Measurements from ENCODE around the gene SCN7A. TPM values are rescaled to one million over a fixed set of nuclear protein-coding genes. Genes with fewer than 3 reads are reported as not detected.
"Not testable (repeated sequence)": the region's sequence is repeated elsewhere in the genome, so short reads cannot be mapped to it uniquely, and the experiment has no call there.

SCN7A gene
- total RNA-seq, 1 experiment from 2014 or later = not detected

- in situ Hi-C loops (cut with HindIII; ENCODE audit: low sequenced_read_pairs) = no loop called here
- no peak for DNase-seq (ENCODE audit: low spot score)
These were observed 83.1 kb downstream of the SCN7A start for GRCh38 chr2:166410828-166411472.

GRCh38 chr2:166407746-166408145 lies 86.3 kb downstream of the SCN7A start:
- in situ Hi-C loops (cut with HindIII; ENCODE audit: low sequenced_read_pairs); DNase-seq (ENCODE audit: low spot score): not testable (repeated sequence)

- no peak for DNase-seq (ENCODE audit: low spot score)
- in situ Hi-C loops (cut with HindIII; ENCODE audit: low sequenced_read_pairs) = no loop called here
These were observed 87.7 kb downstream of the SCN7A start for GRCh38 chr2:166406374-166406773.

- in situ Hi-C loops (cut with HindIII; ENCODE audit: low sequenced_read_pairs) = no loop called here
- no peak for DNase-seq (ENCODE audit: low spot score)
These were observed 88.5 kb downstream of the SCN7A start for GRCh38 chr2:166405569-166405926.

- no peak for DNase-seq (ENCODE audit: low spot score)
- in situ Hi-C loops (cut with HindIII; ENCODE audit: low sequenced_read_pairs) = no loop called here
These were observed 89.0 kb downstream of the SCN7A start for GRCh38 chr2:166404831-166405568.

- in situ Hi-C loops (cut with HindIII; ENCODE audit: low sequenced_read_pairs) = no loop called here
- DNase-seq (ENCODE audit: low spot score) = no peak
These were observed 99.8 kb downstream of the SCN7A start for GRCh38 chr2:166394245-166394644.

- in situ Hi-C loops (cut with HindIII; ENCODE audit: low sequenced_read_pairs) = no loop called here
- no peak for DNase-seq (ENCODE audit: low spot score)
These were observed 101.0 kb downstream of the SCN7A start for GRCh38 chr2:166393008-166393407.

- in situ Hi-C loops (cut with HindIII; ENCODE audit: low sequenced_read_pairs) = no loop called here
- no peak for DNase-seq (ENCODE audit: low spot score)
These were observed 105.5 kb downstream of the SCN7A start for GRCh38 chr2:166388481-166389070.

- in situ Hi-C loops (cut with HindIII; ENCODE audit: low sequenced_read_pairs) = no loop called here
- no peak for DNase-seq (ENCODE audit: low spot score)
These were observed 108.7 kb downstream of the SCN7A start for GRCh38 chr2:166385313-166385712.

GRCh38 chr2:166384774-166385173 lies 109.3 kb downstream of the SCN7A start:
- in situ Hi-C loops (cut with HindIII; ENCODE audit: low sequenced_read_pairs) = no loop called here
- no peak for DNase-seq (ENCODE audit: low spot score)

GRCh38 chr2:166382448-166382847 lies 111.6 kb downstream of the SCN7A start:
- in situ Hi-C loops (cut with HindIII; ENCODE audit: low sequenced_read_pairs) = no loop called here
- DNase-seq (ENCODE audit: low spot score) = no peak

GRCh38 chr2:166380615-166381014 lies 113.4 kb downstream of the SCN7A start:
- no peak for DNase-seq (ENCODE audit: low spot score)
- in situ Hi-C loops (cut with HindIII; ENCODE audit: low sequenced_read_pairs) = no loop called here

- in situ Hi-C loops (cut with HindIII; ENCODE audit: low sequenced_read_pairs) = no loop called here
- DNase-seq (ENCODE audit: low spot score) = no peak
These were observed 117.2 kb downstream of the SCN7A start for GRCh38 chr2:166376873-166377272.

- in situ Hi-C loops (cut with HindIII; ENCODE audit: low sequenced_read_pairs) = no loop called here
- DNase-seq (ENCODE audit: low spot score) = no peak
These were observed 117.6 kb downstream of the SCN7A start for GRCh38 chr2:166376488-166376828.

- no peak for DNase-seq (ENCODE audit: low spot score)
- in situ Hi-C loops (cut with HindIII; ENCODE audit: low sequenced_read_pairs) = no loop called here
These were observed 118.1 kb downstream of the SCN7A start, which contains the start of gene SCN9A for GRCh38 chr2:166375736-166376487. Gene SCN9A (minus strand): TSS chr2:166375944. CDS start chr2:166311756, 64,188 bp downstream.

- in situ Hi-C loops (cut with HindIII; ENCODE audit: low sequenced_read_pairs) = no loop called here
- DNase-seq (ENCODE audit: low spot score) = no peak
These were observed 118.8 kb downstream of the SCN7A start for GRCh38 chr2:166375195-166375735.

- DNase-seq (ENCODE audit: low spot score) = no peak
These were observed 120.1 kb downstream of the SCN7A start for GRCh38 chr2:166373951-166374350.

GRCh38 chr2:166373539-166373938 lies 120.5 kb downstream of the SCN7A start:
- in situ Hi-C loops (cut with HindIII; ENCODE audit: low sequenced_read_pairs) = no loop called here
- no peak for DNase-seq (ENCODE audit: low spot score)

More at GRCh38 chr2:166373951-166374350, 120.1 kb downstream of the SCN7A start:
- in situ Hi-C loops (cut with HindIII; ENCODE audit: low sequenced_read_pairs) = no loop called here

- DNase-seq (ENCODE audit: low spot score) = no peak
- in situ Hi-C loops (cut with HindIII; ENCODE audit: low sequenced_read_pairs) = no loop called here
These were observed 120.9 kb downstream of the SCN7A start for GRCh38 chr2:166373105-166373504.

GRCh38 chr2:166372046-166372445 lies 122.0 kb downstream of the SCN7A start:
- DNase-seq (ENCODE audit: low spot score) = no peak
- in situ Hi-C loops (cut with HindIII; ENCODE audit: low sequenced_read_pairs) = no loop called here

All from G401 (cell line).